Measurements from ENCODE around the gene CYTH2. TPM values are rescaled to one million over a fixed set of nuclear protein-coding genes. Genes with fewer than 3 reads are reported as not detected.

Gene CYTH2
- total RNA-seq, 1 donor from 2014 or later: 69.9 TPM

DNA sequence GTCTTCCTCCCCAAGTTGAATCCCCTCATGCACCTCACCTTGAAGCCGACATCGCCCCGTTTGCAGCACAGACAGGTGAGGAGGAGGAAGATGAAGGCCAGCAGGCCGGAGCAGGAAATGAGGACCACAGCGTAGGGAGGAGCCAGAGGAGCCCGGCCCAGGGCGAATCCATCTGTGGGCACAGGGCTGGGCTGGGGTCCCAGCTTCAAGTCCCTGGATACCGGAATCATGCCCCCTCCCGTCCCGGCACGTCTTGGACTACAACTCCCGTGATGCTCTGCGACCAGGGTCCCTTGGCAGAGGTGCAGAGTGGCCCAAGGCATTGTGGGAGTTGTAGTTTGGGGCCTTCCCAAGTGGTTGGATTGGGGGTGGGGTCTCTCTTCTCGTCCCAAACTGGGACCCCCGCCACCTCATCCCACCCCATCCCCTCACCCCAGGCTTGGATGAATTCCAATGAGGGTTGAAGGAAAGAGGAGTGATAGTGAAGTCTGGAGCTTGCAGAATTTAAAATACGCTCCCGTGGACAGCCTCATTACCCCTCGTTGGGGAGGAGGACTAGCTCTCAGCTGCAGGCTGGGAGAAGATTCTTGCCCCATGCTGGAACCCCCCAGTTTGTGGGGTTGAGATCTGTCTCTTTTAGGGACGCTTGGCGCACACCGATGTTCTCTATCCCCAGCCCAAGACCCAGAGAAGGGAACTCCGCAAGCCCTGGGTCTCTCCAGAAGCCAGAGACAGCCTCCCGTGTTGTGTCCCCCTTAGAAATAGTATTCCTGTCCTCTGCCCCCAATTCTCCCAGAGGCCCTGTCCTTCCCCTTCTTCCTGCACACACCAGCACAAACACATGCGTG lies 41.5 kb downstream of the CYTH2 start:
- peaks cover 12% of the 10 kb centered on the region for H3K4me1 Mint-ChIP-seq (ENCODE audit: low read depth)
- TF ChIP-seq, protein P1, sequence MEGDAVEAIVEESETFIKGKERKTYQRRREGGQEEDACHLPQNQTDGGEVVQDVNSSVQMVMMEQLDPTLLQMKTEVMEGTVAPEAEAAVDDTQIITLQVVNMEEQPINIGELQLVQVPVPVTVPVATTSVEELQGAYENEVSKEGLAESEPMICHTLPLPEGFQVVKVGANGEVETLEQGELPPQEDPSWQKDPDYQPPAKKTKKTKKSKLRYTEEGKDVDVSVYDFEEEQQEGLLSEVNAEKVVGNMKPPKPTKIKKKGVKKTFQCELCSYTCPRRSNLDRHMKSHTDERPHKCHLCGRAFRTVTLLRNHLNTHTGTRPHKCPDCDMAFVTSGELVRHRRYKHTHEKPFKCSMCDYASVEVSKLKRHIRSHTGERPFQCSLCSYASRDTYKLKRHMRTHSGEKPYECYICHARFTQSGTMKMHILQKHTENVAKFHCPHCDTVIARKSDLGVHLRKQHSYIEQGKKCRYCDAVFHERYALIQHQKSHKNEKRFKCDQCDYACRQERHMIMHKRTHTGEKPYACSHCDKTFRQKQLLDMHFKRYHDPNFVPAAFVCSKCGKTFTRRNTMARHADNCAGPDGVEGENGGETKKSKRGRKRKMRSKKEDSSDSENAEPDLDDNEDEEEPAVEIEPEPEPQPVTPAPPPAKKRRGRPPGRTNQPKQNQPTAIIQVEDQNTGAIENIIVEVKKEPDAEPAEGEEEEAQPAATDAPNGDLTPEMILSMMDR (IDR thresholded peaks at IDR 0.05): no peak
- H3K27ac Mint-ChIP-seq (ENCODE audit: unreplicated experiment): no peak overlapping the region

DNA sequence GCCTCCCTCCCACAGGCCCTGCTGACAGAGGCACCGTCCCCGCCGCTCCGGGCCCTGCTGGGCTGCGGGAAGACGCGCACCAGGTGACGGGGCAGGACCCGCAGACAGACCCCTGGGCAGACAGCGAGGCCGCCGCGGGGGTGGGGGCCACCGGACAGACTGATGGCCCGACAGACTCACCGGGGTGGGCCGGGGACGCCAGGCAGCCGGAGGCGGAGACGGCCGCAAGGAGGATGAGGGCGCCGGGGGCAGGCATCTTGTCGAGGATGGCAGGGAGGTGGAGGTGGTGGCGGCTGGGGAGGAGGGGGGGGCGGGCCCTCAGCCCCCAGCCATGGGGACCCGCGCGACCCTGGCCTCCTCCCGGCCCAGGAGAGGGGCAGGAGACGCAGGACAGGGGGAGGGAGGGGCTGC lies 42.2 kb downstream of the CYTH2 start:
- Mint-ChIP-seq H3K27ac (ENCODE audit: unreplicated experiment) (no peak overlapping the region), H3K36me3 (ENCODE audit: low read depth) (no peaks in the 10 kb centered on the region), H3K27me3 (ENCODE audit: low read depth) (peaks cover 8% of the 10 kb centered on the region), H3K9me3 (ENCODE audit: low read depth) (no peaks in the 10 kb centered on the region), H3K4me1 (ENCODE audit: low read depth) (peaks cover 12% of the 10 kb centered on the region), H3K4me3 (ENCODE audit: unreplicated experiment) (no peak overlapping the region)
- TF ChIP-seq, protein P1 (IDR thresholded peaks at IDR 0.05): no peak
- no peak for DNase-seq (ENCODE audit: low spot score)

More for the DNA sequence above, 41.5 kb downstream of the CYTH2 start:
- Mint-ChIP-seq H3K4me3 (ENCODE audit: unreplicated experiment) (peak overlapping the region; percentile 60), H3K9me3 (ENCODE audit: low read depth) (no peaks in the 10 kb centered on the region), H3K36me3 (ENCODE audit: low read depth) (no peaks in the 10 kb centered on the region), H3K27me3 (ENCODE audit: low read depth) (peaks cover 8% of the 10 kb centered on the region)
- no peak for DNase-seq (ENCODE audit: low spot score)

DNA sequence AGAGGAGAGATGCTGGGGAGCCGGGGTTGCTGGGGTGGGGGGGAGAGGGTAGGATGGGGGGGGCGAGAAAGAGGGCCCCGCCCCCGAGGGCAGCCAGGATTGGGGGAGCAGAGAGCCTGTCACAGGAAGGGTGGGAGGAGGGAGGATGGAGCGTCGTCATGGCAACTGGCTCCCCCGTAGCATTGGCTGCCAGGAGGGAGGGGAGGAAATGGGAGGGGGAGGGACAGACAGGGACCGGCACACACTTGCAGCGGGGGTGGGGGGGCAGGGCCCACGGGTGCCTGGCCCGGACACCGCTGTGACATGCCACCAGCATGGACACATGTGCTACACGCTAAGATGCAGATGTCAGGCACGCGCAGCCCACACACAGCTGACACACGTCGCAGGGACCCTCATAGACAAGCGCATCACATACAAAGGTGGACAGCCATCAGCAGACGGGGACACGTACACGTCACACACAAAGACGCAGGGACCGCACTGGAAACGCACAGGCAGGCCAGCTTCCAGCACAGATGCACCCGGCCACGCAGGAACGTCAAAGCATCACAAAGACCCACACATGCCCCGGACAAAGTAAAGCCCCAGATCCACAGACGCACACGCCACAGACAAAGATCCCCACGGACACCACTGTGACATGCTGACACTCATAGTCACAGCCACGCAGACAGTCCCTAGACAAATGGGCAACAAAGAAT lies 42.8 kb downstream of the CYTH2 start, which contains the start of gene LMTK3:
TSS of gene LMTK3 (minus strand) at position 36 of the 704 bp plus-strand sequence. CDS start 259 bp downstream, outside the sequence.
- Mint-ChIP-seq H3K27me3 (ENCODE audit: low read depth) (peaks cover 8% of the 10 kb centered on the region), H3K27ac (ENCODE audit: unreplicated experiment) (no peak within 1 kb of the TSS), H3K4me1 (ENCODE audit: low read depth) (peaks cover 12% of the 10 kb centered on the region), H3K4me3 (ENCODE audit: unreplicated experiment) (peak within 1 kb of the TSS; percentile 60), H3K9me3 (ENCODE audit: low read depth) (no peaks in the 10 kb centered on the region), H3K36me3 (ENCODE audit: low read depth) (no peaks in the 10 kb centered on the region)
- no peak for DNase-seq (ENCODE audit: low spot score)
- TF ChIP-seq, protein P1 (IDR thresholded peaks at IDR 0.05): no peak

DNA sequence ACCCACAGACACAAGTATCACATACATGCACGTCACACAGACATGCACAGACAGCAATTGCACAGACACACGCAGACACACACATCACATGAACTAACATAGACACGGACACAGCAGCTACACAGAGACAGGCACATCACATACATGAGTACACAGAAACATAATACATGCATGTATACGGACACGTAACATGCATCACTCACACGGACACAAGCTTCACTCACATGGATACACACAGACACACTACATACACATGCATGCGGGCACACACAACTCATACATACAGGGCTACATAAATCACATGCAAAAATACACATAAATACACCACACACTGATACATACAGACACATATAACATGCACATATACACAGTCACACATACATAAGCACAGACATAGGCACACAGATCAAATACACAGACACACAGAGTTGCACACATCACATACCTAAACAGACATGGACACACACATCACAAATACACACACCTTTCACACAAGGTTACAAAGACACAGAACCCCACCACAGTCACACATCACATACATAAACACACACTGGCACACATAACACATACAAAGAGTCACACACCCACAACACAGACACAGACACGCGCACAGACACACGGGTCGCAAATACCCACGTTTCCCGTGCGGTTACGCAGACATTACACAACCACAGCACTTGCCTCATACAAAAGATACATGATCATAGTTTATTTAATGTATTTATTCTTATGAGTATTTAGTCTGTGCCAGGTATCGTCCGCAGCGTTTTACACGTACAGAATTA lies 43.5 kb downstream of the CYTH2 start:
- H3K4me1 Mint-ChIP-seq (ENCODE audit: low read depth): peaks cover 12% of the 10 kb centered on the region
- no peaks in the 10 kb centered on the region for H3K36me3 Mint-ChIP-seq (ENCODE audit: low read depth)
- H3K4me3 Mint-ChIP-seq (ENCODE audit: unreplicated experiment): no peak overlapping the region
- H3K27me3 Mint-ChIP-seq (ENCODE audit: low read depth): peaks cover 8% of the 10 kb centered on the region
- H3K9me3 Mint-ChIP-seq (ENCODE audit: low read depth): no peaks in the 10 kb centered on the region
- H3K27ac Mint-ChIP-seq (ENCODE audit: unreplicated experiment): no peak overlapping the region
- DNase-seq (ENCODE audit: low spot score): no peak
- TF ChIP-seq, protein P1 (IDR thresholded peaks at IDR 0.05): no peak
